Immature natural killer cell (primary cell): ENCODE data around the gene SIGLEC10. TPM values are rescaled to one million over a fixed set of nuclear protein-coding genes. Genes with fewer than 3 reads are reported as not detected.
"Not testable (repeated sequence)": the region's sequence is repeated elsewhere in the genome, so short reads cannot be mapped to it uniquely, and the experiment has no call there.

ENCODE experiments used
- DNase-seq, 3 donors: peaks; one replicate each; pipeline ENCODE4 v3.0.0; 2022; ENCODE audit warnings: mixed read lengths in 1 of 3
- H3K27ac Mint-ChIP-seq, 6 donors: one replicate each; pipeline ENCODE4 v1.8.0; 2020; ENCODE audit warnings: mixed read lengths in 6 of 6, mild to moderate bottlenecking in 5 of 6, inconsistent platforms in 4 of 6, moderate library complexity in 3 of 6
- H3K27me3 Mint-ChIP-seq, 3 donors: one replicate each; pipeline ENCODE4 v1.8.0; 2020 to 2021; ENCODE audit warnings: low read depth in 3 of 3, mild to moderate bottlenecking in 3 of 3, mixed read lengths in 3 of 3, moderate library complexity in 3 of 3, inconsistent platforms in 1 of 3
- H3K36me3 Mint-ChIP-seq, 3 donors: one replicate each; pipeline ENCODE4 v1.8.0; 2020; ENCODE audit warnings: mixed read lengths in 3 of 3, inconsistent platforms in 2 of 3, mild to moderate bottlenecking in 2 of 3
- H3K4me1 Mint-ChIP-seq, 2 donors: one replicate each; pipeline ENCODE4 v1.8.0; 2020; ENCODE audit warnings: inconsistent platforms in 2 of 2, mild to moderate bottlenecking in 2 of 2, mixed read lengths in 2 of 2, moderate library complexity in 1 of 2
- H3K4me3 Mint-ChIP-seq, 5 donors: one replicate each; pipeline ENCODE4 v1.8.0; 2020; ENCODE audit warnings: mild to moderate bottlenecking in 5 of 5, mixed read lengths in 5 of 5, inconsistent platforms in 3 of 5, moderate library complexity in 3 of 5
- H3K9me3 Mint-ChIP-seq, 6 donors: one replicate each; pipeline ENCODE4 v1.8.0; 2020; ENCODE audit warnings: mild to moderate bottlenecking in 6 of 6, mixed read lengths in 6 of 6, inconsistent platforms in 4 of 6, moderate library complexity in 3 of 6
- polyA plus RNA-seq, 3 donors: library from polyadenylated mRNA; unstranded; fragments of 300-500 nt; fragmentation: Illumina TruSeq; gene quantifications; one replicate each; pipeline ENCODE4 v1.2.3, GENCODE V29; 2021

Gene SIGLEC10
- polyA plus RNA-seq, 3 donors from 2014 or later, result 0.09 to 1.8 (median 0.39) TPM

GRCh38 chr19:51450730-51451307 lies 33.4 kb upstream of the SIGLEC10 start:
- peaks cover 0 to 23% (median 8%) of the 10 kb centered on the region in 3 donors for H3K27me3 Mint-ChIP-seq
- no peak for DNase-seq
- peaks cover 0 to 7% (median 0%) of the 10 kb centered on the region in 6 donors for H3K9me3 Mint-ChIP-seq
- H3K36me3 Mint-ChIP-seq, result no peaks in the 10 kb centered on the region
- no peak overlapping the region for H3K4me3 Mint-ChIP-seq
- H3K27ac Mint-ChIP-seq, result no peak overlapping the region
- H3K4me1 Mint-ChIP-seq, result peaks cover 12% of the 10 kb centered on the region in 2 donors

GRCh38 chr19:51448411-51449016 lies 31.1 kb upstream of the SIGLEC10 start:
- Mint-ChIP-seq H3K36me3 (no peaks in the 10 kb centered on the region), H3K4me3 (peak overlapping the region in 2 of 5 donors; percentile 13 to 40), H3K27ac (peak overlapping the region in 2 of 6 donors; percentile 14 to 41), H3K4me1 (peaks cover 12% of the 10 kb centered on the region in 2 donors), H3K9me3 (peaks cover 0 to 7% (median 0%) of the 10 kb centered on the region in 6 donors), H3K27me3 (peaks cover 0 to 21% (median 6%) of the 10 kb centered on the region in 3 donors)
- no peak for DNase-seq

GRCh38 chr19:51448011-51448410 lies 30.6 kb upstream of the SIGLEC10 start:
- no peaks in the 10 kb centered on the region for H3K36me3 Mint-ChIP-seq
- DNase-seq, result no peak
- peak overlapping the region in 1 of 5 donors; percentile 13 for H3K4me3 Mint-ChIP-seq
- H3K4me1 Mint-ChIP-seq, result peaks cover 12% of the 10 kb centered on the region in 2 donors
- peak overlapping the region in 3 of 6 donors; percentile 8 to 41 (median 14) for H3K27ac Mint-ChIP-seq
- peaks cover 0 to 7% (median 0%) of the 10 kb centered on the region in 6 donors for H3K9me3 Mint-ChIP-seq
- peaks cover 0 to 21% (median 4%) of the 10 kb centered on the region in 3 donors for H3K27me3 Mint-ChIP-seq

- not testable (repeated sequence) for H3K4me3 Mint-ChIP-seq, DNase-seq, H3K9me3 Mint-ChIP-seq, H3K36me3 Mint-ChIP-seq
- Mint-ChIP-seq H3K27me3 (peaks cover 3 to 21% (median 4%) of the 10 kb centered on the region in 3 donors), H3K27ac (peak overlapping the region in 1 of 6 donors; percentile 8), H3K4me1 (peaks cover 13 to 16% of the 10 kb centered on the region in 2 donors)
These were observed 30.1 kb upstream of the SIGLEC10 start for GRCh38 chr19:51447510-51447909.

GRCh38 chr19:51441410-51442390 lies 24.3 kb upstream of the SIGLEC10 start:
- H3K9me3 Mint-ChIP-seq, result no peaks in the 10 kb centered on the region
- H3K4me1 Mint-ChIP-seq, result peaks cover 33 to 50% of the 10 kb centered on the region in 2 donors
- peak overlapping the region; percentile 72 to 89 (median 83) for H3K4me3 Mint-ChIP-seq
- peak; percentile 88 to 90 (median 90) for DNase-seq
- no peaks in the 10 kb centered on the region for H3K36me3 Mint-ChIP-seq
- H3K27ac Mint-ChIP-seq, result peak overlapping the region; percentile 83 to 95 (median 92)
- H3K27me3 Mint-ChIP-seq, result peaks cover 7 to 16% (median 15%) of the 10 kb centered on the region in 3 donors

- H3K9me3 Mint-ChIP-seq, result no peaks in the 10 kb centered on the region
- H3K27me3 Mint-ChIP-seq, result peaks cover 7 to 16% (median 11%) of the 10 kb centered on the region in 3 donors
- H3K4me1 Mint-ChIP-seq, result peaks cover 32 to 50% of the 10 kb centered on the region in 2 donors
- no peaks in the 10 kb centered on the region for H3K36me3 Mint-ChIP-seq
- peak overlapping the region; percentile 83 to 95 (median 92) for H3K27ac Mint-ChIP-seq
- H3K4me3 Mint-ChIP-seq, result peak overlapping the region; percentile 72 to 89 (median 83)
- peak; percentile 47 to 61 (median 52) for DNase-seq
These were observed 23.5 kb upstream of the SIGLEC10 start for GRCh38 chr19:51440846-51441409.

- H3K36me3 Mint-ChIP-seq, result no peaks in the 10 kb centered on the region
- peaks cover 32 to 50% of the 10 kb centered on the region in 2 donors for H3K4me1 Mint-ChIP-seq
- no peak for DNase-seq
- peak overlapping the region in 4 of 6 donors; percentile 83 to 95 (median 88) for H3K27ac Mint-ChIP-seq
- H3K4me3 Mint-ChIP-seq, result peak overlapping the region in 4 of 5 donors; percentile 33 to 89 (median 82)
- H3K9me3 Mint-ChIP-seq, result no peaks in the 10 kb centered on the region
- H3K27me3 Mint-ChIP-seq, result peaks cover 7 to 16% (median 11%) of the 10 kb centered on the region in 3 donors
These were observed 22.6 kb upstream of the SIGLEC10 start for GRCh38 chr19:51440052-51440451.

- Mint-ChIP-seq H3K27ac (no peak overlapping the region), H3K4me1 (peaks cover 32 to 50% of the 10 kb centered on the region in 2 donors), H3K9me3 (no peaks in the 10 kb centered on the region), H3K36me3 (no peaks in the 10 kb centered on the region), H3K27me3 (peaks cover 7 to 16% (median 11%) of the 10 kb centered on the region in 3 donors), H3K4me3 (no peak overlapping the region)
- DNase-seq, result peak; percentile 42 to 45 (median 42)
These were observed 21.6 kb upstream of the SIGLEC10 start for GRCh38 chr19:51439021-51439465.

GRCh38 chr19:51434456-51434855 lies 17.0 kb upstream of the SIGLEC10 start:
- Mint-ChIP-seq H3K9me3 (no peaks in the 10 kb centered on the region), H3K4me1 (peaks cover 6 to 16% of the 10 kb centered on the region in 2 donors), H3K27ac (no peak overlapping the region), H3K4me3 (no peak overlapping the region), H3K27me3 (peaks cover 3 to 8% (median 5%) of the 10 kb centered on the region in 3 donors), H3K36me3 (no peaks in the 10 kb centered on the region)
- DNase-seq, result no peak

GRCh38 chr19:51433043-51433442 lies 15.6 kb upstream of the SIGLEC10 start:
- Mint-ChIP-seq H3K9me3 (no peaks in the 10 kb centered on the region), H3K4me1 (peaks cover 0 to 1% of the 10 kb centered on the region in 2 donors), H3K27me3 (peaks cover 5 to 8% (median 6%) of the 10 kb centered on the region in 3 donors), H3K27ac (no peak overlapping the region), H3K4me3 (no peak overlapping the region), H3K36me3 (no peaks in the 10 kb centered on the region)
- DNase-seq, result no peak

GRCh38 chr19:51431124-51431523 lies 13.7 kb upstream of the SIGLEC10 start:
- DNase-seq, result no peak
- no peaks in the 10 kb centered on the region for H3K4me1 Mint-ChIP-seq
- H3K27me3 Mint-ChIP-seq, result peaks cover 5 to 9% (median 6%) of the 10 kb centered on the region in 3 donors
- no peak overlapping the region for H3K27ac Mint-ChIP-seq
- no peak overlapping the region for H3K4me3 Mint-ChIP-seq
- no peaks in the 10 kb centered on the region for H3K36me3 Mint-ChIP-seq
- no peaks in the 10 kb centered on the region for H3K9me3 Mint-ChIP-seq

GRCh38 chr19:51430221-51430620 lies 12.8 kb upstream of the SIGLEC10 start:
- H3K27me3 Mint-ChIP-seq, result peaks cover 5 to 9% (median 9%) of the 10 kb centered on the region in 3 donors
- no peak overlapping the region for H3K27ac Mint-ChIP-seq
- DNase-seq, result no peak
- no peaks in the 10 kb centered on the region for H3K9me3 Mint-ChIP-seq
- H3K4me3 Mint-ChIP-seq, result no peak overlapping the region
- no peaks in the 10 kb centered on the region for H3K36me3 Mint-ChIP-seq
- H3K4me1 Mint-ChIP-seq, result no peaks in the 10 kb centered on the region

- Mint-ChIP-seq H3K4me3 (no peak overlapping the region), H3K9me3 (no peaks in the 10 kb centered on the region), H3K36me3 (no peaks in the 10 kb centered on the region), H3K27ac (no peak overlapping the region), H3K4me1 (peaks cover 3 to 6% of the 10 kb centered on the region in 2 donors), H3K27me3 (peaks cover 9 to 21% (median 11%) of the 10 kb centered on the region in 3 donors)
- no peak for DNase-seq
These were observed 9.8 kb upstream of the SIGLEC10 start for GRCh38 chr19:51427201-51427600.
